Measurements from ENCODE around the gene BMP10.

Gene BMP10, protein sequence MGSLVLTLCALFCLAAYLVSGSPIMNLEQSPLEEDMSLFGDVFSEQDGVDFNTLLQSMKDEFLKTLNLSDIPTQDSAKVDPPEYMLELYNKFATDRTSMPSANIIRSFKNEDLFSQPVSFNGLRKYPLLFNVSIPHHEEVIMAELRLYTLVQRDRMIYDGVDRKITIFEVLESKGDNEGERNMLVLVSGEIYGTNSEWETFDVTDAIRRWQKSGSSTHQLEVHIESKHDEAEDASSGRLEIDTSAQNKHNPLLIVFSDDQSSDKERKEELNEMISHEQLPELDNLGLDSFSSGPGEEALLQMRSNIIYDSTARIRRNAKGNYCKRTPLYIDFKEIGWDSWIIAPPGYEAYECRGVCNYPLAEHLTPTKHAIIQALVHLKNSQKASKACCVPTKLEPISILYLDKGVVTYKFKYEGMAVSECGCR

DNA sequence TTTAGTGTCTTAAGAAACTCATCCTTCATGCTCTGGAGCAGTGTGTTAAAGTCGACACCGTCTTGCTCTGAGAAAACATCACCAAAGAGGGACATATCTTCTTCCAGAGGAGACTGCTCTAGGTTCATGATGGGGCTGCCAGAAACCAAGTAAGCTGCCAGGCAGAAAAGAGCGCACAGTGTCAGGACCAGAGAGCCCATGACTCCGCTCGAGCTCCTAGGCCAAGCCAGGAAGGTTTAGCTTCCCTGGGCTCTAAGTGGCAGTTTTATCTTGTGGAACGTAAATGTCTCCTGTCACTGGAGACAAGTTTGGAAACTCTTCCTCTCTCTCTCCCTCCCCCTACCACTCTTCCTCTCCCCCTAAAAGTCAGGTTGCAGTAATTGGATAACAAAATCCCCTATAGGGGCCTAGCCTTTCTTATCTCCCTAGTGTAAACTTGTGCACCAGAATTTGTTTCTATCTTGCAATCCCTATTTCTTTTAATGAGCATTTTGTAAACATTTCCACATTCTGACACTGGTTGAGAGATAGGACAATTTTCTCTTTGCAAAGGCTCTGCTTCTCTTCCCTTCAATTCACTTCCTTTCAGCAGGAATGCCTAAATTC is at the start of gene BMP10:
BMP10 (minus strand) TSS at position 239 of the 606 bp plus-strand sequence; CDS start at position 200, 39 bp downstream.
- DNase-seq (ENCODE audit: low spot score) = no peak

DNA sequence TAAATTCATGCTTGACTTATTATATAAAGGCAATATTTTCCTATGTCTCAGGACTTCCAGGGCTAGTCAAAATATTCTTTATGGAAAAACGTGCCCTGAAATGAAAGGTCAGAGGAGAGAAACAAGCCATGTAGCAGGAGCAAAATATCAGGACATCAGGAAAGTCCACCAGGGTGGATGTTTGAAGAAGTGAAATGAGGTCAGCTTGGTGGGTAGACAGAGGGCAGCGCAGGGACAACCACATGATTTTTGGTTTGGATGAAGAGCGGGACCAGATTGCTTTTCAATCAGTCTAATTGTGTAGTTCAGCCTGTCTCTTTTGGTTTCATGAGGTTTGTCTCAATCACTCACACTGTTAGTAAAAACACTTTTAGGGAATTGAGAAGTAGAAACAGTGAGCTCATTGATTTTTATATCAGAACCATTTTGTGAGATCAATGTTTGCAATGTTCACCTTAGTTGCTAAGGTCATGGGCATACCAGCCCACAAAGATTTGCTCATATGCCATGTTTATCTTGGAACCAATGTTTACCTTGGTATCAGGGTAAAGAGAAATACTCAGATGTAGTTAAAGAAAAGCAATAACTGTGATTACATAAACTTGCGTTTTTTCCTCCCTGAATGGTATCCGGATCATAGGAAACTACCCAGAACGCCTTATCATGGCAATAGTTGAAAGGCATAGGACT is 49.4 kb upstream of the BMP10 start:
- no peak for DNase-seq (ENCODE audit: low spot score)

DNA sequence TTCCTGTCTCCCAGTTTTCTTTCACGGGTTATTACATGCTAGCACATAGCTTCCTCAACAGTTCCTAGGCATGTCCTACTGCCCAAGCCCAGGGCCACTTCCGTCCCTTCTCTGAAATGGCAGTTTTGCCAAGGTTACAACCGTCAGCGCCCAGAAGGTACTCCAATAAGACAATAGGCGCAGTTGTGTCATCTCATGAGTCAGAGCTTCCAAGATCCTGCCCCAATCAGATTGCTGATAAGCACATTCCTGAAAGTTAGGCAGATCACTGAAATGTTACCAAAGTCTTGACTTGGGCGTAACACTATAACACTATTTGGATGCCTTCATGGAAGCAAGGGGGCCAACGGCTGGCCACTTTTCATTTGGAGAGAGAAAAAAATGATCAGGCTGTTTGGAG is 47.3 kb upstream of the BMP10 start:
- no peak for DNase-seq (ENCODE audit: low spot score)

DNA sequence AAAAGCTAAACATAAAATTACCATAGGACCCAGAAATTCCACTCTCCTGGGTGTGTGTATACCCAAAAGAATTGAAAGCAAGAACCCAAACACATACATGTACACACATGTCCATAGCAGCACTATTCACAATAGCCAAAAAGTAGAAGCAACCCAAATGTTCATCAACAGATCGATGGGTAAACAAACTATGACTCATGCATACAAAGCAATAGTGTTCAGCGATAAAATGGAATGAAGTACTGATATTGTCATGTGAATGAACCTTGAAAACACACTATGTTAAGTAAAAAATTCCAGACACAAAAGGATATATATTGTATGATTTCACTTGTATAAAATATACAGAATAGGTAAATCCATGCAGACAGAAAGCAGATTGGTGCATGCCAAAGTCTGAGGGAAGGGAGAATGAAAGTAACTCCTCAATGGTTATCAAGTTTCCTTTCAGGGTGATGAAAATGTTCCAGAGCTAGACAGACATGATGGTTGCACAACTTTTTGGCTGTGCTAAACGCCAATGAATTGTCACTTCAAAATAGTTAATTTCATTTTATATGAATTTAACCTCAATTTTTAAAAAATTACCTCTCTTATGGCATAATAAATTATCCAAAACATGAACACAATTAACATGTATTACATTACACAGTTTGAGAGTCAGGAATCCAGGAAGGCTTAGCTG is 46.0 kb upstream of the BMP10 start:
- no peak for DNase-seq (ENCODE audit: low spot score)

DNA sequence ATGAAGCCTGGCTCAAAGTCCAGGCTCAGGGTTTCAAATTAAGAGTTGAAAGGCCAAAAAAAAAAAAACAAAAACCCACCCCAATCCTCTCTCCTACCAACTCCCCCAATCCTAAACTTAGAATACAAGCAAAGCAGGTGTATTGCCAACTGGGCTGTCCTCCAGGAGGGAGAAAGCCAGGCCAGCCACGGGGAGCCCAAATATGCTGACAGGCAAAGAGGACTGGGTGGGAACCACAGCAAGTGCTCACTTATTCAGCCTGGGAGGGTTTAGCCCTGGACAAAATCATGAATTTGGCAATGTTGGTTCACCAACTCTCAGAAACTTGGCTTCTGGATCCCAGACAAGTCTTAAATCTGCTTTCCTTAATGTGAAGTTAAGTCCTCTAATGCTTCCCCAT is 45.0 kb upstream of the BMP10 start:
- DNase-seq (ENCODE audit: low spot score) = no peak

DNA sequence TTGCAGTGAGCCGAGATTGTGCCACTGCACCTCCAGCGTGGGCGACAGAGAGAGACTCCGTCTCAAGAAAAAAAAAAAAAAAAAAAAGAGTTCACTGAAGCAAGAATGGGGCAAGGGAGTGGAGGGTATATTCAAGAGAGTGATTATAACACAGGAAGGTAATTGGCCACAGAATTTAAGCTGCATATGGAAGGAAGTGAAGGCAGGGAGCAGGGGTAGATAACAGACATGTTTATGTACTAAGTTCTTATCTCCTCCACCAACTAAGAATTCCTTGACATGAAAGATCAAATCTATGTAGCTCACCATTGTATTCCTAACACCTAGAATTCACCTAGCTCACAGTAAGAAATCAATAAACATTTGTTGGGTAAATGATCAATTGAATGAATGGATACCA is 44.2 kb upstream of the BMP10 start:
- DNase-seq (ENCODE audit: low spot score) = no peak

DNA sequence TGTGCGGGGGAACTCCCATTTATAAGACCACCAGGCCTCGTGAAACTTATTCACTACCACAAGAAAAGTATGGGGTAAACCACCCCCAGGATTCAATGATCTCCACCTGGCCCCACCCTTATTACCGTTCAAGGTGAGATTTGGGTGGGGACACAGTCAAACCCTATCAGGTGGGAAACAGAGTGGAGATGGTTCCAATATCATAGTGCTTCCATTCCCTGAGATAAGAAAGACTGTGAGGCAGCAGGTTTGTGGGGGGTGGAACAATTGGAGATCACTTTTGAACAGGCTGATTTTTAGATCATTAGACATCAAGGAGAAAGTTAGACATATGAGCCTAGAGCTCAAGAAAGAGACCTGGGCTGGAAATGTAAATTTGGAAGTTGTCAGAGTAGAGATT is 42.2 kb upstream of the BMP10 start:
- DNase-seq (ENCODE audit: low spot score) = no peak

DNA sequence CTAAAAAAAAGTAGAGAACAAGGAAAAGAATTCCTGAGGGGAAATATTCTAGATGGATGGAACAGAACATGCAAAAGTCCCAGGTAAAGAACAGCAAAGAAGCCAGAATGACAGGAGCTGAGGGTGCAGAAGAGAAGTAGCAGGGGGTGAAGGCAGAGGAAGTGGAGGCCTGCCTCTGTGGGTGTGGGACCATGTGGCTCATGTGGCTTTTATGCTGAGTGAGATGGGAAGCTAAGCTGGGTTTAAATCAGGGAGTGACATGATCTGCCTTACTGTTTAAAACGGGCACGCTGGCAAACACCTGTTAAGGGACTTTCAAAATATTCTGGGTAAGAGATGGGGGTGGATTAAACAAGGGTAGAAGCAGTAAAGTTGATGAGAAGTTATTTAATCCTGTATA is 41.5 kb upstream of the BMP10 start:
- no peak for DNase-seq (ENCODE audit: low spot score)

DNA sequence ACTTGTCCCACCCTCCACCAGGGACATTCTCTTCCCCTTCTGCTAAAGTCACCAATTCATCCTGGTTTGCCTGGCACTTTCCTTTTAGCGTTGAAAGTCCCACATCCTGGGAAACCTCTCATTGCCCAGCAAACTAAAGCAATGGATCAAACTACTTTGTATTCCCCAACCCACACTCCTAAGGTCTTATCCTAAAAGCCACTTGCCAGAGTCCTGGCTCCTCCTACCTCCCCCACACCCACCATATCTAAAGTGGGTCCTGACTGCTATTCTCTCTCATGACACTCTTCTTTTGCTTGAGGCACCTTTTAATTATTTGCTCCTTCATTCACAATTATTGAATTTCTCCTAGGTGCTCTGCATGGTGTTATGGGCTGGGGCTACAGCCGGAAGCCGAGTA is 40.9 kb upstream of the BMP10 start:
- no peak for DNase-seq (ENCODE audit: low spot score)

DNA sequence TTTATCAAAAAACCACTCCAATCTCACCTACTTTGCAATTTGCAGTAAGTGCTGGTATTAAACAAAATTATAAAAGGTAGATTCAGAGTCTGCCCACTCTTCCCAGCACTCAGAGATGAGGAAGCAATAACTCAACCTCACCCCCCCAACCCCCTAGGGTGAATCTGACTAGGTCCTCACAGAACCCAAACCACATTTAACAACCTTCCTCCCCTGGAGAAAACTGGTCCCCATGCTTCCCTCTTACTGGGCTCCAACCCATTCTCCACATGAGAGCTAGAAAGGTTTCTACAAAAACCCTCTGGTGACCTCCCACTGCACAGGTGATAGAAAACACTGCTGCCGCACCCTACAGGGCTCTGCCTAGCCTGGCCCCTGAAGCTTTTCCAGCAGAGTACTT is 40.5 kb upstream of the BMP10 start:
- DNase-seq (ENCODE audit: low spot score) = no peak

DNA sequence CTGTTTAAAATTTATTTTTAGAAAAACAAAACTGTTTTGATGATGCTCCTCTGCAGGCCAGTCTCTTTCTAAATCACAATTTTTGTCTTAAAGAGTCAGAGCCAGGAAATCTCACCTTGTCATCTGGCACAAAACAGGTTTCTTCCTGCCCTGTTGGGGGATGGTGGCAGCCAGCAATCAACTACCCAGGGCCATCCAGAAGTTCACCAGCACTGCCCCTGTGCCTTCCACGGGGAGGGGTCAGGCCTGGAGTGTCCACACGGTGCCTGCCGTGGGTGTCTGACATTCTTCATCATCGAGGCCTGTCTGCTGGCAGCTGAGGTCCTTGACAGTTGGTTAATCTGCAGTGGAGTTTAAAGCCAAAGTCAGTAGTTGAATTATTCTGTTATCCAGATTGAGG is 40.0 kb upstream of the BMP10 start:
- DNase-seq (ENCODE audit: low spot score) = no peak

DNA sequence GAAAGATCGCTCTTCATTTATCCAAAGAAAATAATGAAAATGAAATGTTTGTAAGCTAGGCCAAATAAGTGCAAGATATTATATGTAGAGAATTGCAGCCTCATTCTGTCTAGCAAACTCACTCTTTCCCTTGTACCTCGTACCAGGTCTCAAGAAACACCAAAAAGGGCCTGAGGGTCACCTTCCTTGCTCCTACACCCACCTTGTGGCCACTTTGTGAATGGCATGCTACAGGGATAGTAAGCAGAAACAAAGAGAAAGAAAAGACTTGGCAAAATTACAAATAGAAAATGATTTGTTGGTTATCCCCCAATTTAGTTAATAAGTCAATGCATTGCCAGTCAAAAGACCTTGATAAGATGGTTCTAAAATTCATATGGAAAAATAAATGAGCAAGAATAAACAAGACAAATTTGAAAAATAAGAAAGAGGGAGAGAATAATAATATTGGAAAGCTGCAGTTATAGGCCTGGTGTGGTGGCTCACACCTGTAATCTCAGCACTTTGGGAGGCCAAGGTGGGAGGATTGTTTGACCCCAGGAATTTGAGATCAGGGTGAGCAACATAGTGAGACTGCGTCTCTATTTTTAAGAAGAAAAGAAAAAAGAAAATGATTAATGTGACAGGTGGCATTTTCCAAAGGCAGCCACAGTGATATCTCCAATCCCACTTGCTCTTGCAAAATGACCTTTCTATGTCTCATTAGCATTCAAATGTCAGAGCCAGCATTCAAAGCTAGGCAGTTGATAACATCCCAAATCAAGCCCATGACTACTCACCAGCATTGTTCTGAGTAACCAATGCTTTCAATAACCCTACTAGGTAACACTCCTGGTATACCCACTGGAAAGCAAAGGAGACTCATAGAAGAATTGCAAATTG is 38.8 kb upstream of the BMP10 start:
- DNase-seq (ENCODE audit: low spot score) = peak; percentile 60

DNA sequence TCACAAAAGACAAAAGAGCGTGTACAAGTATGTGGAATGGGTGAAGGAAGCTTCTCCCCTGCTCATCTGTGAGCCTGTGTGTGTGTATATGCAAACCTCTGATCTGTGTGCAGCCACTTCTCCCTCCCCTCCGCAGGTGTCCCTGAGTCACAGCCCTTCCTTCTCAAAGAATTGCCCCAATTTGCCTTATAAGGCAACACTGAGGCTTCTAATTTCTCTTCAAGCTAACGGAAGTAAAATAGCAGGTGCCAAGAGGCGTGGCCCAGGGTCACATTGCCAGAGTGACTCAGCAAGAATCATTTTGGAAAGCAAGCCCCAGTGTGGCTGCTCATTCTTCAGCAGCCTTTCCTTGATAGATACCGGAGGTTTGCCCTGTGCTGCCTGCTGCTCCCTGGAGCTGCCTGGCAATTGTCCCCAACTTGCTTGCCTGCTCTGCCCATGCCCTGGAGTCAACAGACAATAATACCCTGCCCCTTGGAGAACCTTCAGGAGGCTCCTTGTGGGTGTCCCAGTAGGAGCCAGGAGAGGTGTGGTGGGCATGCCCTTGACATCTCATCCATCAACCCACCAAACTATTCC is 37.3 kb upstream of the BMP10 start:
- DNase-seq (ENCODE audit: low spot score) = peak; percentile 12

DNA sequence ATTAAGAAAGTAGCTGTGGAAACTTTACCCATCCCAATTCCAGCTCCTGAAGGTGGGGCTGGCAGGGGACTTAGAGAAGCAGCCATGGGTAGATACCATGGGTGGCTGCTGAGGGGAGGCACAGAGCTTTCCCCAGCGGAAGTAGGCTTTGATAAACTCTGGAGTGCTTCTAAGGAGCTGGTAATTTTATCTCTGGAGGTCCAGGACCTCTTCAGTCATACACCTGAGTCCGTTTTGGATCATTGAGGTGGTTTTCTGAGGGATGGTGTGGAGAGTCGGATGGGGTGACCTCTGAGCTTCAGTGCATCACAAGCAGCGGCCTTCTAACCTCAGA is 36.7 kb upstream of the BMP10 start:
- no peak for DNase-seq (ENCODE audit: low spot score)

DNA sequence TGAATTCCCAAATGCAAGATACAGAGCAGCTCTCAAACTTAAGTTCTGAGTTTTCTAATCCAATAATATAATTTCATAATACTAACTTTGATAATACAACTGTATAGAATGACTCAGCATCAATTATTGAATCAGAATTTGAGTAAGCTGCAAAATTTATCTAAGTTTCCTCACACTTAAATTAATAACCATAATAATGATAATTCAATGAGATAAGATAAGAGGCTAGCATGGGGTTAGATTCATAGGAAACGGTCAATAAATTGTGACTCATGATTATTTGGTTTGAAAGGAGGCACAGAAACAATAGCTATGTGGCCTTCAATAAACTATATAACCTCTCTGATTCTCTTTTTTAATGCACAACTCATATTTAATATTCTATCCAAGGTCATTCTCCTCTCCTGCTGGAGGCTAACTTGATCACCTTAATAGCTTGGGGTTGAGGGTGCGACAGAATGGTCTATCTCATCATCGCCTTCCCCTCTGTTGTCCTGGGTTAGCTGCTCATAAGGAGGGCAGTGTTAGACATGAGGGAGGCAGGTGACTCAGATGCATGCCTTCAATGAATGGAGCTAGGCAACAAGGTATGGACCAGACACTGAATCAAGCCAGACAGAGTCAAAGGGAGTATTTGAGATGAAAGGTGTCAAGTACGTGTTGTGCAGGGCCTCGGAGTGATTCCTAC is 36.2 kb upstream of the BMP10 start:
- DNase-seq (ENCODE audit: low spot score) = no peak

DNA sequence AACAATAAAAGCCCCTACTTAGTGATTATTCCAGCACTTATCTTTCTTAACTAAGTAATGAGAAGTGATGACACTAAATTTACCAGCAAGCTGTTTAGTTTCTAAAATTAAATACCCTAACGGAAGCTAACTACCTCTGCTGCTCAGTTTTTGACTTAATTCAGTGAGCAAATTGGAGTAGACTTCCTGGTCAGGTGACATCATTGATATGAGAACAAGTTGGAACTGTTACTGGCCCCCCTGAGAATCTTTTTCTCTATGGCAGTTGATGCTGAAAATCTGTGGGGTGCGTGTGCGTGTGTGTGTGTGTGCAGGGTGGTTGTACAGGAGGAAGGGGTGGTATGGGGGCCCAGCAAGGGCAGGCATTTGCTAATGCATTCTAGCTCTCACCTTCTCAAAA is 35.5 kb upstream of the BMP10 start:
- no peak for DNase-seq (ENCODE audit: low spot score)

DNA sequence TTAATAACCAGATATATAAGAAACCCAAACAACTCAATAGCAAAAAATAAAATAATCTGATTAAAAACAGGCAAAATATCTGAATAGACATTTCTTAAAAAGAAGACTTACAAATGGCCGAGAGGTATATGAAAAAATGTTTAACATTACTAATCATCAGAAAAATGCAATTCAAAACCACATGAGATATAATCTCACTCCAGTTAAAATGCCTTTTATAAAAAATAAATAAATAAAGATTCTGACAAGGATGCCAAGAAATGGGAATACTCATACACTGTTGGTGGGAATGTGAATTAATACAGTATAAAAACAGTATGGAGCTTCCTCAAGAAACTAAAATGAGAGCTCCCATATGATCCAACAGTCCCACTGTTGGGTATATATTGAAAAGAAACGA is 33.9 kb upstream of the BMP10 start:
- no peak for DNase-seq (ENCODE audit: low spot score)

DNA sequence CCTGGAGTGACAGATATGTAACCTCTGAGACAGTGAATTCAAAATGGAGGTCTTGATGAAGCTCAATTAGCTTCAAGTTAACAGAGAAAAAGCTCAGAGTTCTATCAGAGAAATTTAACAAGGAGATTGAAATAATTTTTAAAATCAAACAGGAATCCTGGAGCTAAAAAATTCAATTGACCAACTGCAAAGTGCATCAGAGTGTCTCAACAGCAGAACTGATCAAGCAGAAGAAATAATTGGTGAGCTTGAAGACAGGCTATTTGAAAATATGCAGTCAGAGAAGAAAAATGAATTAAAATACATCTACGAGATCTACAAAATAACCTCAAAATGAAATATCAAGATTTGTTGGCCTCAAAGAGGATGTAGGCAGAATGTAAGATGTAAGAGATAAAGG is 30.4 kb upstream of the BMP10 start:
- DNase-seq (ENCODE audit: low spot score) = no peak

DNA sequence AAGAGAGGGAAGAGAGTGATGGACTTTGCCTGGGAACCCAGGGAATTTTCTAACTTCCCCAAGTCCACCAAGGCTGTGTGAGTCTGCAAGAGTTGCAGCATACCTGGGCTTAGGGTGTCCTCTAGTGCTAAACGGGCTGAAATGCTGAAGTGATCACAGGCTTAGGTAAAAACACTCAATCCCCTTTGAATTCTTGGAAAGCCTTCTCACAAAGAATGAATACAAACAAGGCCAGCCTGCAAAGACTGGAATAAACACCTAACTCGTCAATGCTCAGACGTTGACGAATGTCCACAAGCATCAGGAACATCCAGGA is 30.0 kb upstream of the BMP10 start:
- DNase-seq (ENCODE audit: low spot score) = no peak

DNA sequence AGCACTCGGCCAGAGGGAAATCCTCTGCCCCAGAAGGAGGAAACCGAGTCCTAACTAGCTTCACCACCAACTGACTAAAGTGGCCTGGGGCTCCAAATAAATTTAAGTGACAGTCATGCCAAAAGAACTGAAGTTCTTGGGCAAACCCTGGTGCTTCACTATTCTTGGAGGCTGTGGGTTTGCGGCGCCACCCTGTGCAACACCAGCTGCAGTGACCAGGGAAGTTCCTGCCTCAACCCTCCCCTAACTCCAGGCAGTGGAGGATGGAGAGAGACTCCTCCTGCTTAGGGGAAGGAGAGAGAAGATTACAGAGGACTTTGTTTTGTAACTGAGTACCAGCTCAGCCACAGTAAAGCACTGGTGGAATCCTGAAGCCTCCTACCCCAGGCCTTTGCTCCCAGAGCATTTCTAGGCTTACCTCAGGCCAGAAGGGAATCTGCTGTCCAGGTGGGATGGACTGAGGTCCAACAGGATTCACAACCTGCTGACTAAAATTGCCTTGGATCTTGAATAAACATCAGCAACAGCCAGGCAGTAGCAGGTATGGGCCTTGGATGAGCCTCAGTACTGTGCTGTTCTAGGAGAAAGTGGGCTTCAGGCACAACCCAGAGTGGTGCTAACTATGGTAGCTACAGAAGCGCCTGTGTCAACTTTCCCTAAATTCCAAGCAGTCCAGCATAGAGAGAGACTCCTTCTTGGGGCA is 29.4 kb upstream of the BMP10 start:
- no peak for DNase-seq (ENCODE audit: low spot score)

Data from kidney capillary endothelial cell (primary cell).